ENCODE data around the gene TPRG1L.

DNA sequence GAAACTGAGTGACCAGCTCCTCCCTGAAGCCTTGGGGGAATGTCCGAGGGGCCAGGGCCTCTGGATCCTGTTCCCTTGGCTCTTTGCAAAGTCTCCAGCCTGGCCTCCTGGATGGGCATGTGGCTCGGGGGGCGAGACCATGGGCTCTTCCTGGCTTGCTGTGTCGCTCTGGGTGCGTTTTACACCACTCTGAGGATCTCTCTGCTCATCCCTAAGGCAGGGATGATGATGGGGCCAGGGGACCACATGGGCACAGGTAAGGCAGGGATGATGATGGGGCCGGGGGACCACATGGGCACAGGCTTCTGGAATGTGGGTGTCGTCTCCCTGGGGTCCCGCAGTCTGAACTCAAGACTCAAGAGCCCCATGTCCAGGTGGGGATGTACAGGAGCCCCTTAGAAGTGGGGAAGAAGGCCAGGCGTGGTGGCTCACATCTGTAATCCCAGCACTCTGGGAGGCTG lies 45.2 kb downstream of the TPRG1L start:
- TF ChIP-seq, protein P1, sequence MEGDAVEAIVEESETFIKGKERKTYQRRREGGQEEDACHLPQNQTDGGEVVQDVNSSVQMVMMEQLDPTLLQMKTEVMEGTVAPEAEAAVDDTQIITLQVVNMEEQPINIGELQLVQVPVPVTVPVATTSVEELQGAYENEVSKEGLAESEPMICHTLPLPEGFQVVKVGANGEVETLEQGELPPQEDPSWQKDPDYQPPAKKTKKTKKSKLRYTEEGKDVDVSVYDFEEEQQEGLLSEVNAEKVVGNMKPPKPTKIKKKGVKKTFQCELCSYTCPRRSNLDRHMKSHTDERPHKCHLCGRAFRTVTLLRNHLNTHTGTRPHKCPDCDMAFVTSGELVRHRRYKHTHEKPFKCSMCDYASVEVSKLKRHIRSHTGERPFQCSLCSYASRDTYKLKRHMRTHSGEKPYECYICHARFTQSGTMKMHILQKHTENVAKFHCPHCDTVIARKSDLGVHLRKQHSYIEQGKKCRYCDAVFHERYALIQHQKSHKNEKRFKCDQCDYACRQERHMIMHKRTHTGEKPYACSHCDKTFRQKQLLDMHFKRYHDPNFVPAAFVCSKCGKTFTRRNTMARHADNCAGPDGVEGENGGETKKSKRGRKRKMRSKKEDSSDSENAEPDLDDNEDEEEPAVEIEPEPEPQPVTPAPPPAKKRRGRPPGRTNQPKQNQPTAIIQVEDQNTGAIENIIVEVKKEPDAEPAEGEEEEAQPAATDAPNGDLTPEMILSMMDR (IDR thresholded peaks at IDR 0.05) = no peak
- no peak for TF ChIP-seq POLR2A (IDR thresholded peaks at IDR 0.05)

Data from esophagus squamous epithelium (tissue), 4 donors.